Ovary (tissue), 9 donors: ENCODE results near the gene B3GALT5. TPM values are rescaled to one million over a fixed set of nuclear protein-coding genes. Genes with fewer than 3 reads are reported as not detected.

Experiments
- DNase-seq, 5 donors: peaks; one replicate each; pipeline ENCODE4 v3.0.0-alpha.2; 2019 to 2020
- H3K27ac ChIP-seq, 2 donors: fragments of 200-600 bp; one replicate each; pipeline versions ENCODE4 v1.5.1 to v1.8.0; 2019 to 2022
- H3K27me3 ChIP-seq: fragments of 200-600 bp; one replicate; pipeline ENCODE4 v1.8.0; 2022
- H3K36me3 ChIP-seq: fragments of 200-600 bp; sonication (generic); one replicate; pipeline ENCODE4 v1.5.1; 2019
- H3K4me1 ChIP-seq: one replicate; pipeline ENCODE4 v1.8.1; 2013; ENCODE audit warnings: mild to moderate bottlenecking, moderate library complexity; ENCODE audit not compliant: insufficient read depth
- H3K4me3 ChIP-seq: fragments of 200-600 bp; sonication (generic); one replicate; pipeline ENCODE4 v1.5.1; 2017
- H3K9me3 ChIP-seq, 2 donors: fragments of 200-600 bp in 1 of 2; sonication (generic) in 1 of 2; one replicate each; pipeline versions ENCODE4 v1.5.1 to v1.8.1; 2013 to 2019; ENCODE audit warnings: mild to moderate bottlenecking in 1 of 2, moderate library complexity in 1 of 2
- EP300 ChIP-seq: sonication (generic); formaldehyde crosslinking; IDR thresholded peaks from one replicate; pipeline ENCODE4 v1.6.1; 2017; ENCODE audit warnings: antibody characterized with exemption
- POLR2A ChIP-seq: fragments of 450-650 bp; IDR thresholded peaks from one replicate; pipeline ENCODE4 v1.6.1; 2017; ENCODE audit warnings: antibody characterized with exemption, mild to moderate bottlenecking, moderate library complexity
- WGBS, 3 donors: extraction: QIAGEN DNeasy Blood & Tissue Kit in 1 of 3; methylation state at CpG; one replicate each; pipeline versions ENCODE4 v1.1.5 to v1.1.7; 2013 to 2017; 5-methylcytosine and 5-hydroxymethylcytosine counted together
- intact Hi-C, 4 donors: fragments of 100-400 bp; cut with DNase I; formaldehyde crosslinking; loops; one replicate each; pipeline versions ENCODE4 v1.11.0 to v1.15.1; 2022 to 2023
- polyA plus RNA-seq, 2 donors: library from polyadenylated mRNA; stranded (reverse); fragments of 200-250 nt in 1 of 2; fragments of 350-450 nt in 1 of 2; fragmentation: Illumina TruSeq in 1 of 2; extraction: RNeasy Lipid Tissue Mini Kit (QIAGEN cat#74804) in 1 of 2; gene quantifications; one replicate each; pipeline ENCODE4 v1.2.3, GENCODE V29; 2013 to 2014
- total RNA-seq, 7 donors: library from RNA; depleted of rRNA in 2 of 7; stranded (reverse); fragments of >200 nt in 2 of 7; fragmentation: NEBNext Ultra II Directional in 3 of 7; extraction: Animal tissue kit (Norgen Biotek cat#: 25700) in 3 of 7; gene quantifications; one replicate each; pipeline versions ENCODE4 v1.1.0 to v1.2.4, GENCODE V29; 2016 to 2023
- TF ChIP-seq, protein P1 (sequence below), 3 donors: fragments of 450-650 bp in 2 of 3; fragments of 200-600 bp in 1 of 3; IDR thresholded peaks; one replicate each; pipeline versions ENCODE4 v1.5.1 to v1.8.0; 2016 to 2022; ENCODE audit warnings: antibody characterized with exemption in 3 of 3, mild to moderate bottlenecking in 1 of 3
- donor health status: DM: no; HTN: no; CAD: no; lungs with moderate emphysema.
- donor health status: DM: no; HTN: no; CAD: no.
- donor health status: Bipolar disorder and iron deficiency.
- donor health status: DM: yes; HTN: yes; CAD: no.
- donor health status: DM: no; HTN: no; CAD: no.
- donor health status: DM: yes; HTN: yes; CAD: no.

Gene B3GALT5
- total and polyA plus RNA-seq, 9 donors = 0.12 to 1.8 (median 0.62) TPM

DNA sequence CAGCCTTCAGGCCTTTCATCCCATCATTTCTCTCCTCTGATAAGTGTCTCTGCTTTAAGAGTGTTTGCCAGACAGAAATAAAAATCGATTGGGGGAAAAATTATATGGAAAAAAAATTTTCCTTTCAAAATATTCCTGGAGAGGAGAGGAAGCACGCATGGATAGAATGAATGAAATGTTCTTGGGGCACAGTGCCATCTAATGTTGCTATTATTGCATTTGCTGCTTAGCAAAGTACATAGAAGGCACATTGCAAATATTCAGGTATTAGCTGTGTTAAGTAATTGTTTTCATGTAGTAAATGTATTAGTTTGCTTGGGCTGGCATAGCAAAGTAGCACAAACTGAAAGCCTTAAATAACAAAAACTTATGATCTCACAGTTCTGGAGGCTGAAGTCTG lies 18.1 kb downstream of the B3GALT5 start:
- H3K27ac ChIP-seq = no peak overlapping the region
- no peaks in the 10 kb centered on the region for H3K36me3 ChIP-seq
- no peak for TF ChIP-seq POLR2A
- TF ChIP-seq EP300 = no peak
- TF ChIP-seq, protein P1, sequence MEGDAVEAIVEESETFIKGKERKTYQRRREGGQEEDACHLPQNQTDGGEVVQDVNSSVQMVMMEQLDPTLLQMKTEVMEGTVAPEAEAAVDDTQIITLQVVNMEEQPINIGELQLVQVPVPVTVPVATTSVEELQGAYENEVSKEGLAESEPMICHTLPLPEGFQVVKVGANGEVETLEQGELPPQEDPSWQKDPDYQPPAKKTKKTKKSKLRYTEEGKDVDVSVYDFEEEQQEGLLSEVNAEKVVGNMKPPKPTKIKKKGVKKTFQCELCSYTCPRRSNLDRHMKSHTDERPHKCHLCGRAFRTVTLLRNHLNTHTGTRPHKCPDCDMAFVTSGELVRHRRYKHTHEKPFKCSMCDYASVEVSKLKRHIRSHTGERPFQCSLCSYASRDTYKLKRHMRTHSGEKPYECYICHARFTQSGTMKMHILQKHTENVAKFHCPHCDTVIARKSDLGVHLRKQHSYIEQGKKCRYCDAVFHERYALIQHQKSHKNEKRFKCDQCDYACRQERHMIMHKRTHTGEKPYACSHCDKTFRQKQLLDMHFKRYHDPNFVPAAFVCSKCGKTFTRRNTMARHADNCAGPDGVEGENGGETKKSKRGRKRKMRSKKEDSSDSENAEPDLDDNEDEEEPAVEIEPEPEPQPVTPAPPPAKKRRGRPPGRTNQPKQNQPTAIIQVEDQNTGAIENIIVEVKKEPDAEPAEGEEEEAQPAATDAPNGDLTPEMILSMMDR (IDR thresholded peaks at IDR 0.05) = no peak
- no peak for DNase-seq
- no peak overlapping the region for H3K4me3 ChIP-seq
- 40 to 52% (median 48%) methylated on average over 2 of the region's 2 CpGs for WGBS, 3 donors
- no peaks in the 10 kb centered on the region for H3K4me1 ChIP-seq
- intact Hi-C loops = no loop called here
- H3K9me3 ChIP-seq = no peaks in the 10 kb centered on the region
- no peaks in the 10 kb centered on the region for H3K27me3 ChIP-seq

DNA sequence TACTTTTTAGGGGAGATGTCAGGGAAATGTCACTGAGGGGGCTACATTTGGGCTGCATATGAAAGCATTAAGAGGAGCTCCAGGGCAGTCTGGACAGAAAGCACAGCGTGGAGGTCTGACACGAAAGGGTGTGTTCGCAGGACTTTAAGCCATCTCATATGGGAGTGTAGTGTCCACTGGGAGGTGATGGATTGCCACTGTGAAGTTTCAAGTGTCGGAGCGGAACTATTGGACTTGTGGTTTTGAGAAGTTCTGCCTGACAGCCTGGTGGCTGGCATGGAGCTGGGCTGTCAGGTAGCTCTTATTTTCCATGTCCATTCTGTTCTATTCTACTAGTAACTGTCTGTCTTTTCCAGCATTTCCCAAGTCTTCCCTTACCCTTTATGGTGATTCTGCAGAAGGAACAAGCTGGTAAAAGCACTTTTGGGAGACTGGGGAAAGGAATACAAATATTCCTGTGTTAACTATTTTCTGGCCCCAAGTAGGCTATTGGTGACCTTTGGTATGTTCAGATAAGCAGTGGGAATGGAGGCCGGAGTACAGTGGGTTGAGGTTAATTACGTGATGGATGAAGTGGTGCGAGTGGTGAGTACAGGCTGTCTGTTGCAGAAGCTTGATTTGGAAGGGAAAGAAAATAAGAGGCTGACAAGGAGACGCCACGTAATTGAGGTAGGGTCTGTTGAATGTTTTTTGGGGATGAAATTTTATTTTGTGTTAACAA lies 19.3 kb downstream of the B3GALT5 start:
- DNase-seq = no peak
- Histone ChIP-seq H3K4me3 (no peak overlapping the region), H3K4me1 (no peaks in the 10 kb centered on the region), H3K27me3 (no peaks in the 10 kb centered on the region), H3K36me3 (no peaks in the 10 kb centered on the region), H3K27ac (no peak overlapping the region), H3K9me3 (no peaks in the 10 kb centered on the region)
- intact Hi-C loops = no loop called here
- TF ChIP-seq POLR2A (no peak), EP300 (no peak)
- TF ChIP-seq, protein P1 (IDR thresholded peaks at IDR 0.05) = no peak
- 91 to 92% (median 91%) methylated on average over 10 of the region's 10 CpGs for WGBS, 3 donors

DNA sequence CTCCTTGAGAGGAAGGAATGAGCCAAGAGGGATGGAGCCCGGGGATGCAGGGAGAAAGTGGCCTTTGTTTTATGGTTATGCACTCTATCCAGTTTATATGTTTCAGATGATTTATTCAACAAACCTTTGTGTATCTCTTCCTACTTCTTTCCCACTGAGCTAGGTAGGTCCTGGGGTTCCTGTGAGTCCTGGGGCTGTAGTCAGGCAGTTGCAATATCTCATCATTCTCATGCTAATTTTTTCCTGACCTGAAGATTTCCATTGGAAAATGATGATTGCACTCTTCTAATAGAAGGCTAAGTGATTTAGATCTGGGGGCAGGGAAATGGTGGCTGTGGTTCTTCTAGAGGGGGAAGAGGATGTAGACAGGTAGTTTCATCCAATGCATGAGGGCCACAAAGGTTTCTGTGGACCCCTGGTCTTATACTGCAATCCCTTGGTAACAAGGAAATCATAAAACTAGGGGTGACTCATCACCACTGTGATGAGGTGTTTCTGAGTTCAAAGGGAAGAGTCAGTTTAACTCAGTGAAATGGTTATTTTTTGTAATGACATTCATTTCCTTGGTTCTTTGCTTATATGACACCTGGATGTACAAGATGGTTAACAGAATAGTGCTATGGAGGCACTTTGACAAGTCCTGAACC lies 20.2 kb downstream of the B3GALT5 start:
- Histone ChIP-seq H3K9me3 (no peaks in the 10 kb centered on the region), H3K4me3 (no peak overlapping the region), H3K4me1 (no peaks in the 10 kb centered on the region), H3K27me3 (no peaks in the 10 kb centered on the region), H3K36me3 (no peaks in the 10 kb centered on the region), H3K27ac (no peak overlapping the region)
- 94 to 97% (median 97%) methylated on average over 1 of the region's 1 CpG for WGBS, 3 donors
- no peak for TF ChIP-seq EP300
- TF ChIP-seq, protein P1 (IDR thresholded peaks at IDR 0.05) = no peak
- no peak for TF ChIP-seq POLR2A
- intact Hi-C loops = no loop called here
- DNase-seq = no peak

DNA sequence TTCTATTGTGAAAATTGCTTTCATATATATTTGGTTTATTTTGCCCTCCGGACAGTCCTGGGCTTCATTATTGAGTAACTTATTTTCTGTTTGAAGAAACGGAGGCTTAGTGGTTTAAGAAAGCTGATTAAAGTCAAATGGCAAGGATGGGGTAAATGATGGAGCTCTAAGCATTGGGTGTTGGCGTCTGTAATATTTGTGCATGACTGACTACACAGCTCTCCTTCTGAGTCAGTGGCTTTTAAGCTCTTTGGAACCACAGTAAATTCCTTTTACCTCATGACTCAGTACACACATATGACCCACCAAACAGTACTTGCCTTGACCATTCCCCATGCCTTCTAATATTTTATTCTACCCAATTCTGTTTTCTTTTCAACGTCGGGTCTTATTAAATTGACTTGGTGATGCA lies 21.0 kb downstream of the B3GALT5 start:
- Histone ChIP-seq H3K27ac (no peak overlapping the region), H3K9me3 (no peaks in the 10 kb centered on the region), H3K27me3 (no peaks in the 10 kb centered on the region), H3K4me1 (no peaks in the 10 kb centered on the region), H3K4me3 (no peak overlapping the region), H3K36me3 (no peaks in the 10 kb centered on the region)
- TF ChIP-seq, protein P1 (IDR thresholded peaks at IDR 0.05) = no peak
- TF ChIP-seq EP300 = no peak
- TF ChIP-seq POLR2A = no peak
- DNase-seq = no peak
- WGBS, 3 donors = 82 to 86% (median 85%) methylated on average over 5 of the region's 5 CpGs
- intact Hi-C loops = no loop called here
